ENCODE measurements around the gene TPPP2.

- no peak for TF ChIP-seq IKZF3 (tag by site-specific recombination; IDR thresholded peaks at IDR 0.05)
- no peak for TF ChIP-seq SP2 (tag by site-specific recombination; IDR thresholded peaks at IDR 0.05)
- no peak for TF ChIP-seq CTCF (tag by site-specific recombination; IDR thresholded peaks at IDR 0.05)
- TF ChIP-seq ZNF777 (tag by site-specific recombination; IDR thresholded peaks at IDR 0.05; ENCODE audit: borderline replicate concordance) = no peak
- TF ChIP-seq ZNF624 (tag by site-specific recombination; IDR thresholded peaks at IDR 0.05) = no peak
- TF ChIP-seq PATZ1 (tag by site-specific recombination; IDR thresholded peaks at IDR 0.05) = no peak
- no peak for TF ChIP-seq MZF1 (tag by site-specific recombination; IDR thresholded peaks at IDR 0.05; ENCODE audit: borderline replicate concordance)
- no peak for TF ChIP-seq YY1 (tag by site-specific recombination; IDR thresholded peaks at IDR 0.05)
- no peak for TF ChIP-seq MYNN (tag by site-specific recombination; IDR thresholded peaks at IDR 0.05; ENCODE audit: borderline replicate concordance)
- no peak for TF ChIP-seq ZNF792 (tag by site-specific recombination; IDR thresholded peaks at IDR 0.05)
- no peak for TF ChIP-seq ZSCAN16 (tag by site-specific recombination; IDR thresholded peaks at IDR 0.05)
- TF ChIP-seq GLIS2 (tag by site-specific recombination; IDR thresholded peaks at IDR 0.05) = no peak
- TF ChIP-seq SETDB1 (IDR thresholded peaks at IDR 0.05; ENCODE audit: insufficient read length, low read length) = no peak
Measured at GRCh38 chr14:21025371-21026273, 4.4 kb upstream of the TPPP2 start.
